Calu3 (cell line): Measurements from ENCODE around the gene ACLY. TPM values are rescaled to one million over a fixed set of nuclear protein-coding genes. Genes with fewer than 3 reads are reported as not detected.
"Not testable (repeated sequence)": the region's sequence is repeated elsewhere in the genome, so short reads cannot be mapped to it uniquely, and the experiment has no call there.

ENCODE experiments used
- BruUV-seq: library from RNA; stranded (reverse); fragments of 400-500 nt; replicated peaks from 2 replicates; lab custom pipeline; 2021; lab: Mats Ljungman, UMichigan
- CTCF ChIA-PET: fragments of 300-600 bp; sonication (Branson Sonifier 250); formaldehyde crosslinking; loops from one replicate; lab custom pipeline; 2022; ENCODE audit warnings: antibody characterized with exemption; lab: Charles Lee
- DNase-seq: peaks from one replicate; pipeline ENCODE4 v3.0.0; 2022
- H3K27ac Mint-ChIP-seq: one replicate; pipeline ENCODE4 v1.8.0; 2022; ENCODE audit warnings: mixed read lengths; ENCODE audit not compliant: unreplicated experiment
- H3K27me3 Mint-ChIP-seq: one replicate; pipeline ENCODE4 v1.8.0; 2022; ENCODE audit warnings: mixed read lengths; ENCODE audit not compliant: unreplicated experiment
- H3K36me3 Mint-ChIP-seq: one replicate; pipeline ENCODE4 v1.8.0; 2022; ENCODE audit warnings: mild to moderate bottlenecking, moderate library complexity, mixed read lengths; ENCODE audit not compliant: insufficient read depth, unreplicated experiment
- H3K4me1 Mint-ChIP-seq: one replicate; pipeline ENCODE4 v1.8.0; 2022; ENCODE audit warnings: mild to moderate bottlenecking, low read depth, mixed read lengths; ENCODE audit not compliant: unreplicated experiment
- H3K4me3 Mint-ChIP-seq: one replicate; pipeline ENCODE4 v1.8.0; 2022; ENCODE audit warnings: mild to moderate bottlenecking, low read depth, moderate library complexity, mixed read lengths; ENCODE audit not compliant: unreplicated experiment
- H3K9me3 Mint-ChIP-seq: one replicate; pipeline ENCODE4 v1.8.0; 2022; ENCODE audit warnings: low read depth, mixed read lengths; ENCODE audit not compliant: unreplicated experiment
- CTCF ChIP-seq: fragments of 200-600 bp; IDR thresholded peaks from one replicate; pipeline ENCODE4 v1.8.0; 2022; ENCODE audit warnings: antibody characterized with exemption; ENCODE audit not compliant: unreplicated experiment
- intact Hi-C: fragments of 100-400 bp; cut with micrococcal nuclease; formaldehyde crosslinking; loops from one replicate; pipeline ENCODE4 v1.10.0; 2022; ENCODE audit not compliant: unreplicated experiment
- total RNA-seq: library from RNA; stranded (reverse); gene quantifications from 2 replicates; pipeline ENCODE4 v1.2.3, GENCODE V29; 2022

The ACLY gene
- total RNA-seq, 1 experiment from 2014 or later: 265 TPM

- BruUV-seq: no TSS peak
- CTCF ChIA-PET: interaction anchor here (0.6 to 1.9 kb wide), 5 partner anchors 37 to 174 kb away, joined by 3 to 6 read pairs (median 5); partner anchors contain the start of genes ACLY and EIF1
- intact Hi-C loops: no loop called here
Measured at GRCh38 chr17:41863074-41863848, 55.5 kb downstream of the ACLY start.

GRCh38 chr17:41860254-41860931 is 58.4 kb downstream of the ACLY start:
- H3K4me3 Mint-ChIP-seq: no peak overlapping the region
- H3K27ac Mint-ChIP-seq: no peak overlapping the region
- intact Hi-C loops: no loop called here
- BruUV-seq: no TSS peak
- no peaks in the 10 kb centered on the region for H3K36me3 Mint-ChIP-seq
- TF ChIP-seq CTCF: no peak
- DNase-seq: no peak
- no peaks in the 10 kb centered on the region for H3K27me3 Mint-ChIP-seq
- H3K9me3 Mint-ChIP-seq: no peaks in the 10 kb centered on the region
- H3K4me1 Mint-ChIP-seq: peaks cover 9% of the 10 kb centered on the region
- CTCF ChIA-PET: no interaction called here

More at GRCh38 chr17:41863074-41863848, 55.5 kb downstream of the ACLY start:
- DNase-seq: no peak
- no peak overlapping the region for H3K27ac Mint-ChIP-seq
- H3K27me3 Mint-ChIP-seq: no peaks in the 10 kb centered on the region
- no peak overlapping the region for H3K4me3 Mint-ChIP-seq
- TF ChIP-seq CTCF: no peak
- peaks cover 18% of the 10 kb centered on the region for H3K36me3 Mint-ChIP-seq
- H3K4me1 Mint-ChIP-seq: peaks cover 9% of the 10 kb centered on the region
- H3K9me3 Mint-ChIP-seq: no peaks in the 10 kb centered on the region

GRCh38 chr17:41851382-41851781 is 67.4 kb downstream of the ACLY start:
- H3K36me3 Mint-ChIP-seq, intact Hi-C loops, DNase-seq, BruUV-seq, H3K4me3 Mint-ChIP-seq, H3K27ac Mint-ChIP-seq, H3K27me3 Mint-ChIP-seq, H3K9me3 Mint-ChIP-seq, H3K4me1 Mint-ChIP-seq: not testable (repeated sequence)
- CTCF ChIA-PET: interaction anchor here (0.6 to 1.4 kb wide), 5 partner anchors 9 to 158 kb away, joined by 3 to 4 read pairs (median 4); partner anchors contain the start of gene KLHL11

- no peaks in the 10 kb centered on the region for H3K9me3 Mint-ChIP-seq
- intact Hi-C loops: no loop called here
- H3K4me1 Mint-ChIP-seq: peaks cover 7% of the 10 kb centered on the region
- no peak for TF ChIP-seq CTCF
- H3K36me3 Mint-ChIP-seq: no peaks in the 10 kb centered on the region
- no peak for DNase-seq
- BruUV-seq: no TSS peak
- H3K27me3 Mint-ChIP-seq: no peaks in the 10 kb centered on the region
- H3K27ac Mint-ChIP-seq: no peak overlapping the region
- no peak overlapping the region for H3K4me3 Mint-ChIP-seq
- CTCF ChIA-PET: no interaction called here
Measured at GRCh38 chr17:41849251-41849990, 69.3 kb downstream of the ACLY start.
